Nephron progenitor cell (in vitro differentiated cells): ENCODE results near the gene CDK14.

Source experiments
- DNase-seq: peaks from one replicate; pipeline ENCODE4 v3.0.0; 2021
- H3K27ac Mint-ChIP-seq: 2 replicates; pipeline ENCODE4 v1.8.0; 2021; ENCODE audit warnings: mild to moderate bottlenecking, moderate library complexity, mixed read lengths
- H3K27me3 Mint-ChIP-seq: 2 replicates; pipeline ENCODE4 v1.8.0; 2021; ENCODE audit warnings: mild to moderate bottlenecking, low read depth, mixed read lengths; ENCODE audit not compliant: poor library complexity
- H3K36me3 Mint-ChIP-seq: 2 replicates; pipeline ENCODE4 v1.8.0; 2021; ENCODE audit warnings: low read depth, mixed read lengths
- H3K4me1 Mint-ChIP-seq: 2 replicates; pipeline ENCODE4 v1.8.0; 2021; ENCODE audit warnings: mixed read lengths
- H3K4me3 Mint-ChIP-seq: 2 replicates; pipeline ENCODE4 v1.8.0; 2021; ENCODE audit warnings: mild to moderate bottlenecking, moderate library complexity, mixed read lengths
- H3K9me3 Mint-ChIP-seq: 2 replicates; pipeline ENCODE4 v1.8.0; 2021; ENCODE audit warnings: mild to moderate bottlenecking, moderate library complexity, mixed read lengths
- CTCF ChIP-seq: fragments of 200-600 bp; sonication (generic); IDR thresholded peaks from 2 replicates; pipeline ENCODE4 v1.5.0; 2021; ENCODE audit warnings: antibody characterized with exemption

Gene CDK14

GRCh38 chr7:90931986-90932916 is 336.1 kb downstream of the CDK14 start:
- Mint-ChIP-seq H3K4me1 (peaks cover 21% of the 10 kb centered on the region), H3K4me3 (no peak overlapping the region), H3K27ac (no peak overlapping the region), H3K9me3 (peaks cover 3% of the 10 kb centered on the region), H3K27me3 (no peaks in the 10 kb centered on the region), H3K36me3 (peaks cover 11% of the 10 kb centered on the region)
- no peak for DNase-seq
- no peak for TF ChIP-seq CTCF

- H3K36me3 Mint-ChIP-seq: peaks cover 6% of the 10 kb centered on the region
- no peak overlapping the region for H3K4me3 Mint-ChIP-seq
- peaks cover 3% of the 10 kb centered on the region for H3K9me3 Mint-ChIP-seq
- peaks cover 21% of the 10 kb centered on the region for H3K4me1 Mint-ChIP-seq
- no peak for DNase-seq
- no peak for TF ChIP-seq CTCF
- no peak overlapping the region for H3K27ac Mint-ChIP-seq
- no peaks in the 10 kb centered on the region for H3K27me3 Mint-ChIP-seq
Measured at GRCh38 chr7:90933041-90933440, 336.9 kb downstream of the CDK14 start.

GRCh38 chr7:90933984-90934383 is 337.9 kb downstream of the CDK14 start:
- no peak for TF ChIP-seq CTCF
- peaks cover 2% of the 10 kb centered on the region for H3K9me3 Mint-ChIP-seq
- no peak for DNase-seq
- H3K4me1 Mint-ChIP-seq: peaks cover 21% of the 10 kb centered on the region
- no peak overlapping the region for H3K27ac Mint-ChIP-seq
- no peaks in the 10 kb centered on the region for H3K27me3 Mint-ChIP-seq
- H3K4me3 Mint-ChIP-seq: no peak overlapping the region
- peaks cover 2% of the 10 kb centered on the region for H3K36me3 Mint-ChIP-seq

- no peak overlapping the region for H3K4me3 Mint-ChIP-seq
- H3K4me1 Mint-ChIP-seq: no peaks in the 10 kb centered on the region
- no peaks in the 10 kb centered on the region for H3K9me3 Mint-ChIP-seq
- no peak for TF ChIP-seq CTCF
- no peak for DNase-seq
- H3K36me3 Mint-ChIP-seq: no peaks in the 10 kb centered on the region
- no peaks in the 10 kb centered on the region for H3K27me3 Mint-ChIP-seq
- no peak overlapping the region for H3K27ac Mint-ChIP-seq
Measured at GRCh38 chr7:90938371-90938770, 342.2 kb downstream of the CDK14 start.

- no peaks in the 10 kb centered on the region for H3K4me1 Mint-ChIP-seq
Measured at GRCh38 chr7:90939666-90940065, 343.5 kb downstream of the CDK14 start.

More at GRCh38 chr7:90939666-90940065, 343.5 kb downstream of the CDK14 start:
- DNase-seq: no peak
- H3K4me3 Mint-ChIP-seq: no peak overlapping the region
- H3K27ac Mint-ChIP-seq: no peak overlapping the region
- peaks cover 6% of the 10 kb centered on the region for H3K36me3 Mint-ChIP-seq
- H3K27me3 Mint-ChIP-seq: no peaks in the 10 kb centered on the region
- TF ChIP-seq CTCF: no peak
- H3K9me3 Mint-ChIP-seq: no peaks in the 10 kb centered on the region
